Endodermal cell (in vitro differentiated cells): ENCODE data around the gene NFX1. TPM values are rescaled to one million over a fixed set of nuclear protein-coding genes. Genes with fewer than 3 reads are reported as not detected.

Experiments used
- DNase-seq: peaks from one replicate; pipeline ENCODE4 v3.0.0-alpha.2; 2017
- H3K27ac ChIP-seq: 2 replicates; pipeline ENCODE4 v1.5.1; 2013; ENCODE audit warnings: mild to moderate bottlenecking, low read depth, low read length, moderate library complexity
- H3K27me3 ChIP-seq: 2 replicates; pipeline ENCODE4 v1.6.1; 2013; ENCODE audit warnings: mild to moderate bottlenecking, low read length, moderate library complexity; ENCODE audit not compliant: insufficient read depth, control insufficient read depth, poor library complexity, severe bottlenecking
- H3K36me3 ChIP-seq: 2 replicates; pipeline ENCODE4 v1.7.0; 2013; ENCODE audit warnings: mild to moderate bottlenecking, low read length, moderate library complexity; ENCODE audit not compliant: control insufficient read depth, insufficient read depth
- H3K4me1 ChIP-seq: one replicate; pipeline ENCODE4 v1.7.0; 2013; ENCODE audit warnings: low read length; ENCODE audit not compliant: control insufficient read depth, insufficient read depth
- H3K4me3 ChIP-seq: 2 replicates; pipeline ENCODE4 v1.5.1; 2013; ENCODE audit warnings: mild to moderate bottlenecking, low read length, moderate library complexity
- H3K9ac ChIP-seq: 2 replicates; pipeline ENCODE4 v1.6.1; 2013; ENCODE audit warnings: mild to moderate bottlenecking, low read length, moderate library complexity; ENCODE audit not compliant: poor library complexity, severe bottlenecking; ENCODE audit errors: extremely low read depth
- H3K9me3 ChIP-seq: 2 replicates; pipeline ENCODE4 v1.6.1; 2013; ENCODE audit warnings: mild to moderate bottlenecking, low read length, moderate library complexity; ENCODE audit not compliant: control insufficient read depth
- H3K27ac Mint-ChIP-seq: 2 replicates; pipeline ENCODE4 v1.8.0; 2020; ENCODE audit warnings: mixed read lengths
- H3K27me3 Mint-ChIP-seq: 2 replicates; pipeline ENCODE4 v1.8.0; 2021; ENCODE audit warnings: mild to moderate bottlenecking, mixed read lengths; ENCODE audit not compliant: insufficient read depth
- H3K36me3 Mint-ChIP-seq: 2 replicates; pipeline ENCODE4 v1.8.0; 2020; ENCODE audit warnings: low read depth, mixed read lengths
- H3K4me1 Mint-ChIP-seq: 2 replicates; pipeline ENCODE4 v1.8.0; 2020; ENCODE audit warnings: mixed read lengths
- H3K4me3 Mint-ChIP-seq: 2 replicates; pipeline ENCODE4 v1.8.0; 2020; ENCODE audit warnings: mild to moderate bottlenecking, moderate library complexity, mixed read lengths
- H3K9me3 Mint-ChIP-seq: 2 replicates; pipeline ENCODE4 v1.8.0; 2020; ENCODE audit warnings: mild to moderate bottlenecking, mixed read lengths
- CTCF ChIP-seq: fragments of 200-600 bp; sonication (generic); conservative IDR thresholded peaks from 2 replicates; pipeline ENCODE4 v1.5.0; 2021; ENCODE audit warnings: antibody characterized with exemption, mild to moderate bottlenecking
- WGBS, 2 experiments: methylation state at CpG; one replicate each; pipeline versions ENCODE4 v1.1.5 to v1.1.7; 2013; ENCODE audit warnings: missing lambda C conversion rate in 2 of 2, mixed read lengths in 1 of 2; ENCODE audit not compliant: insufficient coverage in 1 of 2, insufficient read length in 1 of 2; 5-methylcytosine and 5-hydroxymethylcytosine counted together
- total RNA-seq, 2 donors: library from RNA; stranded (reverse); fragmentation: NEBNext Ultra II Directional in 1 of 2; extraction: Animal tissue kit (Norgen Biotek cat#: 25700) in 1 of 2; gene quantifications; 2 replicates in 1 of 2; 3 replicates in 1 of 2; pipeline ENCODE4 v1.2.1, GENCODE V29; 2021

The NFX1 gene
- total RNA-seq, 2 donors from 2014 or later, result 23.1 to 24.0 TPM

GRCh38 chr9:33320230-33320567 is 29.9 kb downstream of the NFX1 start:
- H3K27ac ChIP-seq, result no peak overlapping the region

DNA sequence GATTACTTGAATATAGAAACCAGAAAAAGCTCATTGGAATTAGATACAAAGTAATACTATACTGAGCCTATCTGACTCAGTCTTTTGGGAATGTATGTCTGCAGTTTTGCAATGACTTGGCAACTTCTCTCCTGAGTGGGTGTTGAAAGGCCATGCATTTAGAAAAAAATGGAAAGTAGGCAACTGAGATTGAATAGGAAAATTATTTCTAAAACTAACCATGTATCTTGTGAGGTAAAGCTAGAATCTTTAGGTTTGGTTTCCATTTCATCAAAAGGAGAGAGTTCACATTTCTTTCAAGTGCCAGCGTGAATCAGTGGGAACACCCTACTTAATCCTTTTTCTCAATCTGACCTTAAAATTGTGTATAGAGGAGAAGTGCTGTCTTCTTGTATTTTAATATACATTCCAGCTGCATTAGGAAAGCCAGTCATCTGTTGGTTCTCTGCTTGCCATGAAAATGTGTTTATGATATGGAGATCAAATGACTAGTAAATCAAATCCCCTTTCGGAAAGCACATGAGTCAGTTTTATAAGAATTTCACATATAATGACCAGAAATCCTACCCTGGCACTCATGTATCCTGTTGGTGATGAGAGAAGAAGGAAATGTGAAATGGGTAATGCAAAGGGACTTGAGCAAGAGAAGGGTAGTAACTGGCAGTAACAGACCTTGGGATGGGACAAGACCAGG is 30.4 kb downstream of the NFX1 start:
- Histone ChIP-seq H3K27ac (no peak overlapping the region), H3K4me3 (no peak overlapping the region), H3K9ac (no peak overlapping the region), H3K27me3 (no peaks in the 10 kb centered on the region), H3K36me3 (peaks cover 74% of the 10 kb centered on the region), H3K9me3 (peaks cover 4% of the 10 kb centered on the region), H3K4me1 (no peaks in the 10 kb centered on the region)
- Mint-ChIP-seq H3K27me3 (no peaks in the 10 kb centered on the region), H3K4me1 (no peaks in the 10 kb centered on the region), H3K9me3 (no peaks in the 10 kb centered on the region), H3K27ac (no peak overlapping the region), H3K4me3 (no peak overlapping the region), H3K36me3 (peaks cover 76% of the 10 kb centered on the region)
- no peak for TF ChIP-seq CTCF
- no peak for DNase-seq
- 100% methylated on average over 1 of the region's 2 CpGs; no CpG with 5 or more reads in 1 of the 2 experiments for WGBS, 2 experiments

More at GRCh38 chr9:33320230-33320567, 29.9 kb downstream of the NFX1 start:
- H3K4me3 Mint-ChIP-seq, result no peak overlapping the region
- Histone ChIP-seq H3K27me3 (no peaks in the 10 kb centered on the region), H3K4me3 (no peak overlapping the region), H3K9me3 (peaks cover 4% of the 10 kb centered on the region), H3K9ac (no peak overlapping the region), H3K36me3 (peaks cover 78% of the 10 kb centered on the region), H3K4me1 (no peaks in the 10 kb centered on the region)
- H3K27me3 Mint-ChIP-seq, result no peaks in the 10 kb centered on the region
- H3K36me3 Mint-ChIP-seq, result peaks cover 77% of the 10 kb centered on the region
- TF ChIP-seq CTCF, result no peak
- 100% methylated on average over 1 of the region's 1 CpG for WGBS, 2 experiments
- no peak overlapping the region for H3K27ac Mint-ChIP-seq
- no peaks in the 10 kb centered on the region for H3K4me1 Mint-ChIP-seq
- no peaks in the 10 kb centered on the region for H3K9me3 Mint-ChIP-seq
- no peak for DNase-seq

GRCh38 chr9:33329117-33329563 is 38.8 kb downstream of the NFX1 start:
- Mint-ChIP-seq H3K4me1 (no peaks in the 10 kb centered on the region), H3K36me3 (peaks cover 75% of the 10 kb centered on the region), H3K4me3 (no peak overlapping the region), H3K9me3 (no peaks in the 10 kb centered on the region), H3K27me3 (no peaks in the 10 kb centered on the region), H3K27ac (peak overlapping the region; percentile 71)
- no peak overlapping the region for H3K4me3 ChIP-seq
- no peak for DNase-seq
- WGBS, 2 experiments, result 95 to 100% methylated on average over 4 of the region's 4 CpGs
- H3K4me1 ChIP-seq, result no peaks in the 10 kb centered on the region
- no peak for TF ChIP-seq CTCF
- H3K27me3 ChIP-seq, result no peaks in the 10 kb centered on the region
- no peak overlapping the region for H3K27ac ChIP-seq
- H3K9me3 ChIP-seq, result peaks cover 4% of the 10 kb centered on the region
- H3K9ac ChIP-seq, result no peak overlapping the region
- H3K36me3 ChIP-seq, result peaks cover 56% of the 10 kb centered on the region
